NCI-H748 (cell line): Measurements from ENCODE around the gene ICAM5.
A peak's percentile ranks its signal among the peaks of the same experiment; 100 is the strongest.

Experiments
- DNase-seq: peaks from one replicate; lab custom pipeline; 2025; ENCODE audit not compliant: unreplicated experiment; lab: John Stamatoyannopoulos, UW

The ICAM5 gene

DNA sequence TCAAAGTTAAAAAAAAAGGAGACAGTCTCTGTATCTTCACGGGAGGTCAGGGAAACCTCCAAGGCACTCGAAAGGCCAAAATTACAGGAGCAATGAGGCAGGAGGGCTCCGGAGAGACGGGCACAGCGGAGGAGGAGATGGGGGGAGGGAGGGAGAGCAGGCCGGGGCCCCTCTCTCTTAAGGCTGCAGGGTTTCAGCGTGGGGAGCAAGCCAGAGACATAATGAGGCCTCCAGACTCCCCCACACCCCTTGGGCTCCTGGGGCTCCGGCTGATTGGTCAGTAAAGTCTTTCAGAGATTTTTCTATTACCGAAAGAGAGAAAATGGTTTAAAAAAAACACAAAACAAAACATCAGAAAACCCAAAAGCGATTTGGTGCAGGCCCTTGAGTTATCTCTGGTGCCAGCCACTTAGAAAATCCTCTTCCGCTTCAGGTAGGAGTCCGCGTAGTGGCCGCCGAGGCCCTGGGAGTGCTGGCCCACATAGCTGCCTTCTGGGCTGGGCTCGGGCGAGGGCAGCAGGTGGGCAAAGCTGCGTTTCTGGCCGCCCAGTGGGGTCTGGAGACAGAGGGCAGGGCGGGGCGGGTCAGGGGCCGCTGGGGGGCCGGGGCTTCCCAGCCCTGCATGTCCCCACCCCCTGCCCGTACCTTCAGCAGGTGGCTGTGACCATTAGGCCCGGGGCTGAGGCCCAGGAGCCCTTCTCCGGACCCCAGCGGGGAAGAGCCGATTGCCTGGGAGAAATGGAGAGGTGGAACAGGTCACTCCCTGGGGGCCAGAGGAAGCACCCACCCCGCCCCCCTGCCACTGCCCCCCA lies 27.5 kb downstream of the ICAM5 start:
- no peak for DNase-seq

- DNase-seq: no peak
Observed at GRCh38 chr19:10317857-10318462, 28.2 kb downstream of the ICAM5 start.

DNA sequence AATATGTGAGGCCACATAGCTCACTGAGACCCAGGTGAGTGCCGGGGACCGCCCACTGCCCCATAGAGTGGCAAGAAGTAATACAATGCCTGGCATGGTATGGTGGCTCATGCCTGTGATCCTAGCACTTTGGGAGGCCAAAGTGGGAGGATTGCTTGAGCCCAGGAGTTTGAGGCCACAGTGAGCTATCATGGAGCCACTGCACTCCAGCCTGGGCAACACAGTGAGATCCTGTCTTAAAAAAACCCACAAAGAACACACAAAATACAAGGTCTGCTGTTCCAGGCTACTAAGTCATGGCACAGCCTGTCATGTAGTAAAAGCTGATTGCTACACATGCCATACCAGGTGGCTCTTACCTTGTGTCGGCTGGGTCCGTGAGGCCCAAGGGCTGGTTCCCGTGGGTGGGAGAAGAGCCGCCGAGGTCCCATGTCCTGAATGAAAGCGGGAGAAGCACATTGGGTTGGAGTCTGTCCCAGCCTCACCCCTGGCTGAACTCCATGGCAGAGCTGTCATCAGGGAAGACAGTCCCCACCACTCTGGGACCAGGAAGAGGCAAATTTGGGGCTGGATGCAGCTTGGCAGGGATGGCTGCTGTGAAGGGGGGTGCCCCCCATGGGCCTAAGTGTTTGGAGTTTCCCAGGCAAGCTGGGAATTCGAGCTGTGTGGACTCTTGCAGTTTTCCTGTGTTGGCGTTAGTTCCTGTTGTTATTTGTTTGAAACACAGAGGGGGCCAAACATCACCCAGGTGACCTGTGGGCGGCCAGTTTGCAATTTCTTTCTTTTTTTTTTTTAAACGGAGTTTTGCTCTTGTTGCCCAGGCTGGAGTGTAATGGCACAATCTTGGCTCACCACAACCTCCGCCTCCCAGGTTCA lies 29.3 kb downstream of the ICAM5 start:
- no peak for DNase-seq

DNA sequence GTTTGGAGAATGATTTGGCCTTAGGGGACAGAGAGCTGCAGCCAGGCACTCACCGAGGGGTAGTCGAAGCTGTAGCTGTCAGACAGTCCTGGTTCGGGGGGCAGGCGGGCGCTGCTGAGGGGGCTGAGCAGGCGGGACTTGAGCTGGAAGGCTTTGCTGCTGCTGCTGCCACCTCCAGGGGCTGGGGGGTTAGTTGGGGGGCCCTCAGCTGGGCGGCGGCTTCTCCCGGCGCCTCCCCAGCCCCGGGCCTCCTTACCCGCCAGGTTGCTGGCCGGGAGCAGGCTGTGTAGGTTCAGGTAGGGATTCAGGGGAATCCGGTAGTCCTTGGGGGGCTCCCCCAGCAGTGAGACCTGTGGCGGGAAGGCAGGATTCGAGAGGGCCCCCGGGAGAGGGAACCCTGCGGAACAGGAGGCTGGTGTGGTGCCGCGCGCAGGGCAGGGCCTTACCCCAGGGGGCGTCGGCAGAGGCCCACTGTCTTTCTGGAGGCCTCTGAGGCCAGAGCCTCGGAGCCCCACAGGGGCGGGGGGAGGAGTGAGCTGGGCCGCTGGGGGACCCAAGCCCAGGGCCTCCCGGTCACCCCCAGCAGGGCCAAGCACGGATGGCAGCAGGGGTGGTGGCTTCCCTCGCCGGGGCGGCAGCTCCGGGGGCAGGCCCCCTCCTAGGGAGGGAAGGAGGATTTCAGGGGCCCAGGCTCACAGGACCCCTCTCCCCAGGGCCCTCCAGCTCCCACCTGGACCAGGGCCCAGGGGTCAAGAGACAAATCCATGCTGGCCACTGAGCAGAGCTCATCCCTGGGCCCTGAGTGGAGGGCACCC lies 31.1 kb downstream of the ICAM5 start:
- no peak for DNase-seq

DNA sequence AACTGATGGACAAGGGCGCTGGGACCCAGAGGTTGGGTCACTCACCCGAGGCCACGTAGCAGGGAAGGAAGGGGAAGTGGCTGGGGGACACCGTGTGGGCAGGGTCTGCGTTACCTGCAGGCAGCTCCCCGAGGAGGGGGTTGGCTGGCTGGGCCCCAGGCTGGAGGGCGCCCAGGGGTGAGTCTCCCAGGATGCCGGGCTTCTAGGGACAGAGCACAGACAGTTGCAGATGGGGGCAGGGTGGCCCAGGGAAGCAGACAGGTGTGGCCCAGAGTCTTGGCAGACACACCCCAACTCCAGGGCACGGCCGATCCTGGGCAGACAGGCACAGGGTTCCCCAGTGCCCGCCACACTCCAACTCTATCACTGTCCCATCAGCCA lies 31.7 kb downstream of the ICAM5 start:
- DNase-seq: no peak

DNA sequence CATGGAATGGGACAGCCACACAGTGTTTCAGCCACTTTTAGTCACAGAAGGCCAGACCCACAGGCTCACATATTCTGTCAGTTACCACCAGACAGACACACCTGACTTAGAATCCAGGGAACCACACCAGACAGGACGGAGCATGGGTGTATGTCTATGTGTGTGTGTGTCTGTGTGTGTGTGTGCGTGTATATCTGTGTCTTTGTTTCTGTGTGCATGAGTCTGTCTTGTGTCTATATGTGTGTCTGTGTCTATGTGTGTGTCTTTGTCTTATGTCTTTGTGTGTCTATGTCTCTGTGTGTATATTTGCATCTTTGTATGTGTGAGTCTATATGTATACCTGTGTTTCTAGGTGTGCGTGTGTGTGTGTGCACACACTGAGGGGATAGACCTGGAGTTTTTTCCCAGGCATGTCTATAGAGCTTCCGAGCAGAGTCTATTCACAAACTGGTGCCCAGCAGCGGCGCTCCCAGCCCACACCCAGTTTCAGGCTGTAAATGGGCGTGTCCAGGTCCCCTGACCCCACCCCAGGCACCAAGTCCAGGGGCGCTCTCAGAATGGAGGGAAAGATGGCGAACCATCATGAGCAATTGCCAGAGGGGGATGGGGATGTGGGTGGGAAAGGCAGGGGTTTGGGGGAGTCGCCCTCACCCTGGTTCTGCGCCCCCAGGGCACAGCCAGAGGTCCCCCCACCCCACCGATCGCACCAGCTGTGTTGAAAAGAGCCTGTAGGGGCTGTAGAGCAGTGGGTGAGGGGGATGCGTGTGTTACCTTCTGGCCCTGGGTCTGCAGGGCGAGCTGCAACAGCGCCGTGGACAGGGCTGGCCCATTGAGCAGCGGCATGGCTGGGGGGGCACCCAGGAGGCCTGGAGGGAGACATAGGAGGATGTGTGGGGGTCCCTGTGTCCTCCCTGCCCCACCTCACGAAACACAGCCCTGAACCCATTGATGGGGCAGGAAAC lies 32.4 kb downstream of the ICAM5 start:
- DNase-seq: no peak

- DNase-seq: no peak
Observed at GRCh38 chr19:10325732-10326131, 36.0 kb downstream of the ICAM5 start.

GRCh38 chr19:10327793-10328192 lies 38.0 kb downstream of the ICAM5 start:
- no peak for DNase-seq

GRCh38 chr19:10328558-10329429 lies 39.0 kb downstream of the ICAM5 start:
- no peak for DNase-seq

GRCh38 chr19:10329555-10329954 lies 39.8 kb downstream of the ICAM5 start:
- DNase-seq: no peak

- peak; percentile 26 for DNase-seq
Observed at GRCh38 chr19:10332158-10332964, 42.6 kb downstream of the ICAM5 start.

DNA sequence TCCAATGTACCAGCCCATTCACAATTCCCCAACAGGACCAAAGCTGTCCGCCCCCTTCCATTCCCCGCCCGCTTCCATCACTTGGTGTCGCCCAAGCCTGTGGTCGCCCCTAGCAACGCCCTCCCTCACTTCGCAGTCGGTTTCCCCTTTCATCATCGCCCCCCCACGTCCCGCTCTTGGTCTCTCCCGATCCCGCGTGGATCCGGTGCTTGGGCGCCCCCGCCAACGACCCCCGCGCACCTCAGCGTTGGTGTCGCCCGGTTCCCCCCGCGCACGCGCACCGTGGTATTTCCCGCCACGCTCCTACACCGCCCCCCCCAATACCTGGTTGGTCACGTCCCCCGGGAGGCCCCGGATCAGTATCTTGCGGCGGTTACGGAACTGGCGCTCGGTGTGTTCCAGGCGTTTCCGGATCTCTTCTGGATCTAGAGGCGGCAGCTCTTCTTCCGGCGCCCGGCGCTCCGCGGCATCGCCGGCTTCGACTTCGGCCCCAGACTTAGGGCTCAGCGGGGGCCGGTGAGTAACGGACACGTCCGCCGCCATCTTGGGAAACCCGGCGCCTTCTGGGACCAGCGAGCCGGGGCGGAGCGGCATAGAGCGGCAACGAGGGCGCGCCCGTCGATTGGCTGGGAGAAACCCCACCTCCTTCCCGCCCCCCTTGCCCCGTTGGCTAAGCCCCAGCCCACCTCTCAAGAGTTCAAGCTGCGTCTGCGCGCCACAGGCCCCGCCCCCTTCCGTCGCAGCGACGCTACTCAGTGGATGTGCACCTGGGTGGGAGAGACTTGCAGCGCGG lies 43.4 kb downstream of the ICAM5 start, which contains the start of gene RAVER1:
Gene RAVER1 (minus strand): TSS at position 565 of the 793 bp plus-strand sequence. CDS start 22 bp downstream, at position 543.
- peak; percentile 93 for DNase-seq

GRCh38 chr19:10333758-10334587 lies 44.2 kb downstream of the ICAM5 start:
- DNase-seq: peak; percentile 61

- peak; percentile 68 for DNase-seq
Observed at GRCh38 chr19:10334588-10335351, 45.0 kb downstream of the ICAM5 start.

- DNase-seq: no peak
Observed at GRCh38 chr19:10335352-10335985, 45.7 kb downstream of the ICAM5 start.
